EL (cell line): Measurements from ENCODE around the gene RTN4.
"Not testable (repeated sequence)": the region's sequence is repeated elsewhere in the genome, so short reads cannot be mapped to it uniquely, and the experiment has no call there.

Experiments used
- DNase-seq: peaks from one replicate; pipeline ENCODE4 v3.0.0-alpha.2; 2016

The RTN4 gene

GRCh38 chr2:55073000-55073983 lies 23.0 kb upstream of the RTN4 start:
- no peak for DNase-seq

GRCh38 chr2:55063713-55064323 lies 13.6 kb upstream of the RTN4 start:
- no peak for DNase-seq

DNA sequence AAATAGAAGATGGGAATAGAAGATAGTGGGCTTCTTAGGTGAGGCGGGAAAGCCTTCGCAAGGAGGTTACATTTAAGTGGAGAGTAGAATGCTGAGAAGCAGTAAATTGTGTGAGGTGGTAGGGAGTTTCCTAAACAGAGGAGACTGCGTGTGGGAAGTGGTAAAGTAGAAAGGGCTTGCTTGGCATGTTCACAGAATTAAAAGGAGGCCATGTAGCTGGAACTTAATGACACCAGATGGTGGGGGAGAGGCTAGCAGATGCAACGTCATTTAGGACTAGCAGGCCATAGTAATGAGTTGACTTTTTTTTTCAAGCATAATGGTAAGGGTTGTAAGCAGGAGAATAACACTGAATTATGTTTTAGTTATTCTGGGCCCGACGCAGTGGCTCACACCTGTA lies 13.0 kb upstream of the RTN4 start:
- DNase-seq: no peak

GRCh38 chr2:55062754-55063153 lies 12.5 kb upstream of the RTN4 start:
- no peak for DNase-seq

DNA sequence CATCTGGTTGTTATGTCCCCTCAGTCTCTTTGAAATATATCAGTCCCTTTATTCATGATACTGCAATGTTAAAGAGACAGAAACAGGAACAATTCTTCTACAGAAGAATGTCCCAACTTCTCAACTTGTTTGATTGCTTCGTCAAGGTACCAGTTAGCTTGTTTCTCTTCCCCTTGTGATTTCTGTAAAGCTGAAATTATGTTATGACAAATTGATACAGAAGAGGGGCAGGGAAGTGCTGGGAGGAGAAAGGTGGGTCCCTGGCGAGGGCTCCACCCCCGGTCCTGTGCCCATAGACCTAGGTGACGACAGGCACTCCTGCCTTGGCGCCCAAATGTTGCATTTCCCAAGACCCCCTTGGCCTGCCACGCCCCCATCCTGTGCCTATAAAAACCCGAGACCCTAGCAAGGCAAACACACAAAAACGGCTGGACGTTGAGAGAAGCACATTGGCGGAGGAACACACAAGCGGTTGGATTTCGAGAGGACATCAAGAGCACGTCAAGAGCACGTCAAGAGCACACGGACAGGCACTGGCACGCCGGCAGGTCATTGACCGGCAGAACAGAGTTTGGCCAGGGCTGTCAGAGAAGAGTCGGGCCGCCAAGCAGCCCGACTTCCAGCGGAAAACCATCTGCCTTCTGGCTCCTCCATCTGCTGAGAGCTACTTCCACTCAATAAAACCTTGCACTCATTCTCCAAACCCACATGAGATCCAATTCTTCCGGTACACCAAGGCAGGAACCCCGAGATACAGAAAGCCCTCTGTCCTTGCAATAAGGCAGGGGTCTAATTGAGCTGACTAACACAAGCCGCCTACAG lies 11.5 kb upstream of the RTN4 start:
- no peak for DNase-seq

- DNase-seq: no peak
Measured at GRCh38 chr2:55059793-55060192, 9.5 kb upstream of the RTN4 start.

DNA sequence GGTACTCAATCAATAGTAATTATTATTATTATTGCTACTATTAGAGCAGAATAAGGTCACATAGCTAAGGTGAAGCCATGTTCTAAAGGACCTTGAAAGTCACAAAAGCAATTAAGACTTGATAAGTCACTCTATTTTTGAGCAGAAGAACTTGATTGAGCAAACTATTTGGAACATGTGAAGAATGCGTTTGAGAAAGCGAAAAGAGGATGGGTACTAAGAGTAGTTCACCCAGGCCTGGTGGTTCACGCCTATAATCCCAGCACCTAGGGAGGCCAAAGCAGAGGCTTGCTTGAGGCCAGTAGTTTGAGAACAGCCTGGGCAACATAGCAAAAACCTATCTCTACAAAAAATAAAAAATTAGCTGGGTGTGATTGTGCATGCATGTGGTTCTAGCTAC lies 7.2 kb upstream of the RTN4 start:
- DNase-seq: no peak

DNA sequence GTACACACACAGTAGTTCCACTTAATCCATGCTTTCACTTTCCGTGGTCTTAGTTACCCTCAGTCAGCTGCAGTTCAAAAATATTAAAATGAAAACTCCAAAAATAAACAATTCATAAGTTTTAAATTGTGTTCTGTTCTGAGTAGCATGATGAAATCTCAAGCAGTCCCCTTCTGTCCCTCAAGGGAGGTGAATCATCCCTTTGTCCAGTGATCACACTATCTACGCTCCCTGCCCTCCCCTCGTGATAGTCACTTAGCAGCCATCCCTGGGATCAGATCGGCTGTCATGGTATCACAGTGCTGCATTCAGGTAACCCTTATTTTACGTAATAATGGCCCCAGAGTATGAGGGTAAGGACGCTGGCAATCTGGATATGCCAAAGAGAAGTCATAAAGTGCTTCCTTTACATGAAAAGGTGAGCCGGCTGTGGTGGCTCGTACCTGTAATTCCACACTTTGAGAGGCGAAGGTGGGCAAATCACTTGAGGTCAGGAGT lies 5.8 kb upstream of the RTN4 start:
- DNase-seq: peak; percentile 51

DNA sequence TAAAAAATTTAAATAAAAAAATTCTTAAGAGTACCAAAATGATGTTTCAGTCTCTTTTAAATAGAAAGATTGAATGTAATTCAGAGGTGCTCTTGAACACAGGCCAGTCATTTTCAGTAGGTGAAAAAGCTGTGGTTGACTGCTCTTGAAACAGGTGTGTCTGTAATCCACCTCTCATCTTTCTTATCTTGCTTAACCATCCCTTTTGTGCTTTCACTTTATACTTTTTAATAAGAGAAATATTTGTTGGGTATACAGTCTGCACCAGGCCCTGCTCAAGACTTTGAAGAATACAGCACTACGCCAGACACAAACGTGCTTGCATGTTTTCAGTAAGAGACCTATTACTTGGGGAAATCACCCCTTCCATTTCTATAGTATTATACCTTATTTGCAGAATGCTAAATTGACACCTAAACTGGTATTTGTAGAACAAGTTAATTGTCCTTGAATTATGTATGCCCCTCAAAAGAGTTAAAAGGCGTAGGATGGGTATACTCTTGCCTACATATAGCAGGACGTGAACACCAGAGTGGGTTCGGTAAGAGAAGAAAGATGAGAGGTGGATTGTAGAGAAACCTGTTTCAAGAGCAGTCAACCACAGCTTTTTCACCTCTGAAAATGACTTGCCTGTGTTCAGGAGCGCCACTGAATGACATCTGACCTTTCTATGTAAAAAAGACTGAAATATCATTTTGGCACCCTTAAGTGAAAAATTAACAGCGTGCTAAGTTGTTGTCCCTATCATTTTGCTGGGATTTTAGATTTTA lies 4.0 kb upstream of the RTN4 start:
- DNase-seq: no peak

DNA sequence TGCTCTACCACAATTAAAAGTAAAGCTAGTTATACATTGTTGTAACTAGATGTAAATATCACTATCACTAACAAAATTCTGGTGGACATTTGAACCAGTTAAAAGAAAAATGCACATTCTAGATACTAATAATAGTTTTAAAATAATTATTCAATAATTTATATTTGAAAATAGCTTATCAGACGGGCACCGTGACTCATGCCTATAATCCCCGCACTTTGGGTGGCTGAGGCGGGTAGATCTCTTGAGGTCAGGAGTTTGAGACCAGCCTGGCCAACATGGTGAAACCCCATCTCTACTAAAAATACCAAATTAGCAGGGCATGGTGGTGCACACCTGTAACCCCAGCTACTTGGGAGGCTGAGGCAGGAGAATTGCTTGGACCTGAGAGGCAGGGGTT lies 3.0 kb upstream of the RTN4 start:
- DNase-seq: not testable (repeated sequence)

DNA sequence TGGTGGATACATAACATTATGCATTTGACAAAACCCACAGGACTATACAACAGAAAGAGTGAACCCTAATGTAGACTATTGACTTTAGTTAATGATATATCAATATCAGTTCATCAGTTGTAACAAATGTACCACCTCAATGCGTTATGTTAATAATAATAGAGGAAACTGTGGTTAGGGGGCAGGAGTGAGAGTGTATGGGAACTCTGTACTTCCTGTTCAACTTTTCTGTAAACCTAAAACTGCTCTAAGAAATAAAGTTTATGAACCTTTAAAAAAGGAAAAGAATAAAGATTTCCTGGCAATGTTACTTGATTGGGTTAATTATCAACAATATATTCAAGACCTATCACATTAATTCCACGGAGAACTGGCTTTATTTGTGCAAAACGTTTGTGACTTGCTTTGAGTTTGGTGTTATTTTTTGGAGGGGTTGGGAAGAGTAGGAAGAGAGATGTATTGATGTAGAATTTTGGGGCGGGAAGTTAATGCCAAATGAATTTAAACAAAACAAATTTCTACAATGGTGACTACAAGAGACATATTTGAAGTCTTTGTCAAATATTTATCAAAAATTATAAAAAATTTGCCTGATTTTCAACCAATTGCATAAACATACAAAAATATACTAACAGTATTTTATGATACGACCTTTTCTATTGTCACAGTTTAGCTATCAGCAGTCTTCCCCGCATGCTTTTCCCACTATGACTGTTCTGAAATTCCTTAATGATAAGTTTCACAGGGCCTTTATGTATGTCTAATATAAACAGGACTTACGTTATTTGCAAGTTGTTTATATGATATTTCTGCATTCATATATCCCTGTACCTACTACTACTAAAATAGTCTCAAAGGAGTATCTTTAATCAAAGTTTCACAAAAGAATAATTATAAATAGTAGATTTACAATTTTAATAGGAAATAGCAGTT lies 2.1 kb upstream of the RTN4 start:
- no peak for DNase-seq

DNA sequence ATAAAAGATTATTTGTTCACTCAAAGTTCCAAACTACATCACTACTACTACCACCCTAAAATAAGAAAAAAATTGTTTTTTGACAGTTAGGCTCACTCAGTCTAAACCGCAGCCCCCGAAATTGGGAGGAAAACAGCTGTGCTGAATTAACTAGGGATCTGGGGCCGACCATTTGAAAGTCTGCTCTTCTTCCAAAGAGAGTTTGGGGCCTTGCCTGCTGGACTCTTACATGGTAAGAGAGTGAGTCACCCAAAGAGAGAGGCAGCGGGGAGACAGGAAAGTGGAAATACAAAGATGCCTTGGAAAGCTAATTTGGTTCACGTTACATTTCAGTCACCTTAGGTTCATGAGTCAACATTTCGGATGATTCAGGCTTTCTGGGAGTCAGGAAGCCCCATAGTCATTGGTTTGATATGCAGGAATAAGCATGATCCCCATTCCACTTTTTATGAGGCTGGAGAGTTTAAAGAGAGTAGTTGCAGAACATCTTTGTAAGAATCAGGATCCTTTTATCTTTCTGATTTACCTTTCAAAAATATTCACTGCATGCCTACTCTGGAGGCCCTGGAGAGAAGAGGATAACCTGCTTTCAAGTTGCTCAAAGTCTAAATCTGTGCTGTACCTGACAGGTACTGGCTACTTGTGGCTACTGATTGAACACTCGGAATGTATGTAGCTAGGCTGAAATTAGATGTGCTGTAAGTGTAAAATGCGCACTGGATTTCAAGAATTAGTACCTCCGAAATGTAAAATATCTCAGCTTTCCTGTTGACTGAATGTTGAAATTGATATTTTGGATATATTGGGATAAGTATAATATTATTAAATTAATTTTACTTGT lies 995 bp upstream of the RTN4 start:
- peak; percentile 99 for DNase-seq

GRCh38 chr2:55049821-55050099 lies 491 bp downstream of the RTN4 start:
- no peak for DNase-seq

GRCh38 chr2:55049043-55049820 lies 1.0 kb downstream of the RTN4 start:
- DNase-seq: peak; percentile 80

GRCh38 chr2:55048508-55049042 lies 1.7 kb downstream of the RTN4 start:
- peak; percentile 51 for DNase-seq

DNA sequence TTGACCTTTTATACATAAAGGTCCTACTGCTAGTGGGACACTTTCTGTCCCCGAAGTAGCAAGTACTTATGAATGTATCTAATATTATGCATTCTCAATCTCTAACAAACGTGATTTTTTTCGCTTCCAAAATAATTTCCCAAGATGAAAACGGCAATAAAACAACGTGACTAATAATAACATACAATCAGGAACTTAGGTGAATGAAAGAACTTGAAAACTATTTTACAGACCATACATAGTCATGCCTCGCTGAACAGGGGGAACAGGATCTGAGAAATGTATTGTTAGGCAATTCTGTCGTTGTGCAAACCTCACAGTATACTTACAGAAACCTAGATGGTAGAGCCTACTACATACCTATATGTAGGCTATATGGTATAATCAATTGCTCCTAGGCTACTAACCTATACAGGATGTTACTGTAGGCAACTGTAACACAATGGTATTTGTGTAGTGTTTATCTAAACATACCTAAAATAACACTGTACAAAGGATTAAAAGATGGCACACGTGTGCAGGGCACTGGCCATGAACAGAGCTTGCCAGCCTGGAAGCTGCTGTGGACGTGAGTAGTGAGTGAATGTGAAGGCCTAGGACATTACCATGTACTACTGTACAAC lies 2.5 kb downstream of the RTN4 start:
- DNase-seq: peak; percentile 49

GRCh38 chr2:55045780-55046179 lies 4.5 kb downstream of the RTN4 start:
- DNase-seq: no peak

DNA sequence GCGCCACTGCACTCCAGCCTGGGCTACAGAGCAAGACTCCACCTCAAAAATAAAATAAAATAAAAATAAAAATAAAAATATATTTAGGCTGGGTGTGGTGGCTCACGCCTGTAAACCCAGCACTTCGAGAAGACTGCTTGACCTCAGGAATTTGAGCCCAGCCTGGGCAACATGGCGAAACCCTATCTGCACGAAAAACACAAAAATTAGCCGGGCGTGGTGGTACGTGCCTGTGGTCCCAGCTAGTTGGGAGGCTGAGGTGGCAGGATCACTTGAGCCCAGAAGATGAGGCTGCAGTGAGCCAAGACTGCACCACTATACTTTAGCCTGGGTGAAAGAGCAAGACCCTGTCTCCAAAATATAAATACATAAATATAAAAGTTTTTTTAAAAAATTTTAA lies 6.4 kb downstream of the RTN4 start:
- DNase-seq: no peak

DNA sequence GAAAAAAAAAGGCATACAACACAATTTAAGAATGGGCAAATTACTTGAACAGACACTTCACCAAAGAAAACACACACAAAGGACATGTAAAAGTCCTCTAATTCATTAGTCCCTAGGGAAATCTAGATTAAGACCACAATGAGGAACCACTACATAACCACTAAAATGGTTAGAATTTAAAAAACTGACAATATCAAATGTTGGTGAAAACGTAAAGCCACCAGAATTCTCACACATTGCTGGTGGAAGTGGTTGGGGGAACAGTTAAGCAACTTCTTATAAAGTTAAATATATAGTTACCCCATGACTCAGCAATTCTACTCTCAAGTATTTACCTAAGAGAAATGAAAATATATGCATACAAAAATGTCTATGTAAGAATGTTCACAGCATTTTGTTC lies 11.8 kb downstream of the RTN4 start:
- DNase-seq: no peak
